GDM1 (cell line): Measurements from ENCODE around the gene RGPD4.
A peak's percentile ranks its signal among the peaks of the same experiment; 100 is the strongest.
"Not testable (repeated sequence)": the region's sequence is repeated elsewhere in the genome, so short reads cannot be mapped to it uniquely, and the experiment has no call there.

Experiments
- DNase-seq: peaks from one replicate; lab custom pipeline; 2025; lab: John Stamatoyannopoulos, UW

Gene RGPD4

DNA sequence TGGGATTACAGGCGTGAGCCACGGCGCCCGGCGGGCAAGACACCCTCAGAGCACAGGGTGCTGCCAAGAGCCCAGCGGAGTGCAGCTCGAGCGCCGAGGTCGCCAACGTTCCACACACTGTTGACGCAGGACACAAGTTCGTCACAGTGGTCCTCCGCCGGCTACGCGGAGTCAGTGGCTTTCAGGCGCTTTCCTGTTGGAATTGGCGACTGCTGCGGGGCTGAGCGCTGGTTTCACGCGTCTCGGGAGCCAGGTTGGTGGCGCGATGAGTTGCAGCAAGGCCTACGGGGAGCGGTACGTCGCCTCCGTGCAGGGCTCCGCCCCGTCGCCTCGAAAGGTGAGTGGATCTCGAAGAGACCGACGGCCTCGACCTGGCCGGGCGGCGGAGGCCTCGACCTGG lies at the start of gene RGPD4:
Gene RGPD4 (plus strand): TSS at position 144 of the 400 bp plus-strand sequence. CDS start 122 bp downstream, at position 266.
- DNase-seq, result not testable (repeated sequence)

DNA sequence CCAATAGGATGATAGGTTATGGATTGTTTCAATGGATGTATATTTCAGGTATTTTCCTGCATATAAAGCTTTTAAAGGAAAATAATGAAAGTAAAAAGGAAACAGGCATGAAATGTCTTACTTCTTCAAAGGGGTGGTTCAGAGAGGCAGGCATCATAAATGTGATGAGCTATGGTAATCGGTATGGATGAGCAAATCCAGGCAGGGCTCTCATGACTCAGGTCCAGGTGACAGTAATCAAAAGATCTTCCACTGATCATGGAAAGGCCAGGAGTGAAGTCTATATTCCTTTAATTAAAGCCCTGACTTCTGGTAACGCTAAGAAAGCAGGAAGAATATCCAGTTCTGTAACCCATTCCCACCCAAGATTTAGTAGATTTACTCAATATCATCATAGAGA lies 48.7 kb upstream of the RGPD4 start:
- DNase-seq, result no peak

DNA sequence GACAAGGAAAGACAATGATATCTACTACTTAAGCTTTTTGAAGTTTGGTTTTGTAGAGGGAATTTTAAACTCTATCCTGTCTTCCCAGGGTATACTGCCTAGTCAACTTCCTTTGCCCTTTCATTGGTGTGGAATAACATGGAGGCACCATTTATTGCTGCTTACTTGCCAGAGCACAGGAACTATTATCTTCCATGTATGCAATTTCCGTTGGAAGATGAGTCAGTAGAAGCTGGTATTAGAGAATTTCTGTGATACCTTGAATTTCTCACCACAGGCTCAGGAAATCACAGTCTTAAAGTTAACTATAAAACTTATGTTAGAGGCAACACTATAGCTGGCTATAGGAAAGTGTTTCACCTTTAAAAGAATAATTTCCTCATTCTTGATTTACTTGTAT lies 40.9 kb upstream of the RGPD4 start:
- no peak for DNase-seq

DNA sequence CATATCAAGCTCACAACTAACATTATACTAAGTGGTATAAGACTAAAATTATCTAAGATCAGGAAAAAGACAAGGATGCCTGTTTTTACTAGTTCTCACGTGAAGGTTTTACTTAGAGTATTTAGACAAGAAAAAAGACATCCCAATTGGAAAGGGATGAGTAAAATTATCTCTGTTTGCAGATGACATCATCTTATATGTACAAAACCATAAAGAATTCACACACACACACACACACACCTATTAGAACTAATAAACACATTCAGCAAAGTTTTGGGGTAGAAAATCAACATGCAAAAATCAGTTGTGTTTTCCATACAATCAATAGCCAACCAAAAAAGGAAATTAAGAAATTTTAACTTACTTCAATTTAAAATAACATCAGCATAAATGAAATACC lies 35.9 kb upstream of the RGPD4 start:
- no peak for DNase-seq

DNA sequence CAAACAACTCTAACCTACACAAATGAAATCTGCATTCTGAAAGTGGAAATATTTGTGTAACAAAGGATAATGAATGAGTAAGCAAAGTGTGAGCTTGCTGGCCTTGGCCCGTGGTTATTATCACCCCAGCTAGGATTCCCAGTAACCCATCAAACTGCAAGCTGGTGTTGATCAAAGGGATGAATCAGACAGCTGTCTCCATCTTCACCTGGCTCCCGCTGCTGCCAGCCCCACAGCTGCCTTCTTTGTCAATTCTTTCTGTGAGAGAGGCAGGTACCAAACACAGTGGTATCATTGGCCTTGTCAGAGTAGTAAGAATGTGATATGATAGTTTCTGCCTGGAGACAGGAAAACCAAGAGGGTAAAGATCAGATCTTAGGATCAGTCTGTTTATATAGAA lies 25.2 kb upstream of the RGPD4 start:
- DNase-seq, result no peak

DNA sequence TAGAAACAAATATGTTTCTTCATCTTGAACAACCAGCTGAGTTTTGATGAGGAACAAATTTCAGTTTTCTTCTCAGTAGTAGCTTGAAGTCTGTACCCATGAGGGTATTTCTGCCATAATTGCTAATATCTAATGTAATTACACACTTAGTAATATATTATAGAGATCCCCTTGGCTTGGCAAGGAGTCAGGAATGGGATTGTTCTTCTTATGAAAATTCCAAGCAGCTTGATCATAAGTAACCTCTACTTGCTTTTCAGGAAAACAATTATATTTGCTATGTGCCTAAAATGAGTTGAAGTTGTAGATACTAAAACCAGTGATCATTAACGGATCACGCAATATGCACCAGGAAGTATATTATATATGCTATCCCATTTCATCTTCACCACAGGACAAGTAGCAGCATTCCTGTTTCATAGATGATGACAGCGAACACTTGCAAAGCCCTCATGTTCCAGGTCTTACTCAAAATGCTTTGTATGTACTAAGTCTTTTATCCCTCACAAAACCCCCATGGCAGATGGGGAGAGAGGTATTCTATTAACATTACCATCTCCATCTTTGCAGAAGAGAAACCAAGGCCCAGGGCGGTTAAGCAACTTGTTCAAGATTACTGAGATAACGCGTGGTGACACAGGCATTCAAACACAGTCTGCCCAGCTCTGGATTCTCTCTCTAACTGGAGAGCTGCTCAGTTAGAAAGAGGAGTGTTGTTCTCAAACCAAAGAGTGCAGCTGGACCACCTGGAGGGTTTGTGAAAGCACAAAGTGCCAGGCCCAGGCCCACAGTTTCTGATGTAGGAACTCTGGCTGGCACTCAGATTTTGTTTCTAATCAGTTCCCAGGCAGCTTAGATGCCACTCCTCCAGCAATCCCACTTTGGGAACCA lies 21.8 kb upstream of the RGPD4 start:
- no peak for DNase-seq

DNA sequence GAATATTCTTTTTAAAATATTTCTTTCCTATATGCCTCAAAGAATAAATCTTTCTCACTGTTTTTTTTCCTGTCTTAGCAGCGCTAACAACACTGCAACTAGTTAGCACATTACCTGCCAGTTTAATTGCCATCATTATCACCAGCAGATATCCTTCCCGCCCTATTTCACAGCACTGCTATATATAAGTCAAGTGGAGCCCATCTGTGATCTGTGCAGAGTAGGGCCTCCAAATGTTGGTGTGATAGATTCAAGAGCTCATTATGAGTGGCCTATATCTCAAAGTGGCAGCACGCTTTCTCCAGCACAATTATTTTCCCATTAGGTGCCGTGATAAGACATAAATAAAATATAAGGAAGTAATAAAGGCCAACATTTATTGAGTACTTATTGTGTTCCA lies 19.8 kb upstream of the RGPD4 start:
- DNase-seq, result no peak

DNA sequence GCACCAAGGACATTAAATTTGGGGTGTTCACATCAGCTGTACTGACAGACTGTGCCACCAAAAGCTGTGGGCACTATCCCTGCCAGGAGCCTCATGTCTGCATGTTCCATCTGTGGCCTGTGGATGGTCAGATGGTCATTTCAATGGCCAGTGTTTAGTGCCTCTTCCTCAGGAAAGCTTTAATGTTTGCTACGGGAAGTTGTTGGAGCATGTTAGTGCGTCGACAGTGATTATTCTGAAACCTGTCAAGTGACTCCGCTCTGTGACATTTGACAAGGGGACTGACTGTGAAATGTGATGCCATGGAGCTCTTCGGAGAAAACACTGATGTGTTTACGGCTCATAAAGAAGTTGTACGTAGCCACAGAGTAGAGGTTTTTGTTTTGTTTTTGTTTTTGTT lies 18.7 kb upstream of the RGPD4 start:
- DNase-seq, result no peak

DNA sequence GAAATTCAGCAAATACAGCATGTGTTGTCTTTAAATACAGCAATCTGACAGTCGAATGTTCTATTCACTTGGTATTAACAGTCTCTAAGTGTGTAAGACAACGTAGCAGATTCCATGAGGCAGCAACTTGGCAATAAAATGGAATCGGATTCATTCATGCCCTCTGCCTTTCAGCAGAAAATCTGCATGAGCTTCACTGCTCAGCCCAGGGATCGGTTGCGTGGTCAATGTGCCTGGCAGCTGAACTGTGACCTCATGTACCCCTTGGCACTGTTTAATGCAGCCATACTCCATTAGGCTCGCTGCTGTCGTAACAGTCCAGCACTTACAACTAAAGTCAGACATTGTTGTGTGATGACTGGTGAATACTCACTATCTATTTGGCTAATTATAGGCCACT lies 17.7 kb upstream of the RGPD4 start:
- no peak for DNase-seq

DNA sequence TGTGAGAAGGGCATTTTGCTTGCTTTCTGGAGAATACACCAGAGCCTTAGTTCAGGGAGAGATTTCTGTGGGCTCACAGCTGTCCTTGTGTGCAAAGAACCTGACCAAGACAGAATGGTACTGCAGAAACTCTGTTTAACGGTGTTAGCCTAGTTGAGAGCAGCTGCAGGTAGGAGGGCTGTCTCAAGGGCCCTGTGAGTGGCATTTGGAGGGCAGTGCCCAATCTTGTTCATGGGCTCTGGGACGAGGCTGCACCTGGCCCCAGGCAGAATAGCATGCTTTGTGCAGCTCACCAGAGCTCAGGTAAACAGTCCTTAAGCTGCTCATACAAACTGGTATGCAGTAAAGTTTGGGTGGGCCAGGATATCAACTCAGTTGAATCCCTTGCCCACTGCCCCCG lies 16.9 kb upstream of the RGPD4 start:
- no peak for DNase-seq

DNA sequence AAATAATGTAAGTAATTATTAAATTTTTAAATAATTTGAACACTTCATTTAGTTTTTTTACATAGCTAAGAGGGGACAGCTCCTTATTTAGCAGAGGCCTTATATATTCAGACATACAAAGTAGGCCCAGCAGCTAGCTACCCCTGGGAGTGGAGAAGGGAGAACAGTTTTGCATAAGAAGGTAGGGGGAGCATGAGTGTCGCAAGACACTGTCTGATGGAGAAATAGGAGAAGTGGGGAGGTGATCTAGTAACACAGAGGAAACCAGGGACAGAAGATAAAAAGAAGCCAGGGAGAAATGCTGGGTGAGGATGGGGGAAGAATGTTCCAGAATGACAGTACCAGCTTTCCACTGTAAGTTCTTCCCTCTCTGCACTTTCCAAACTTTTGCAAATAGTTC lies 16.0 kb upstream of the RGPD4 start:
- DNase-seq, result no peak

DNA sequence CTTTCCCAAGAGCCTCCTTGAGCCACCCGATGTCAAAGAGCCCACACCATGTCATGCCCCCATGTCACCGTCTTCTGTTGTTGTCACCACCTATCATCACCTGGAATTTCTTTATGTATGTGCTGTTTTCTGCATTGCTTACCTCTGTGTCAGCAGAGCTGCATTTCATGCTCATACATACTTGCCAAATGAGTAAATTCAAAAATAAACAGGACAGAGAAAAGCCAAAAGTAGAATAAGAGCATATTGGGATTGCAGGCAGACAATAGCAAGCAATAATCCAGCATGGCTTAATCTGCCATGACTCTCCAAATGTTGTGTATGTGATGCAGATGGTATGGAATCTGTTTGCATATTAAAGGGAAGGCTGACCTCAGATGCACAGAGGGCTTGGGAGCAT lies 15.3 kb upstream of the RGPD4 start:
- DNase-seq, result no peak

DNA sequence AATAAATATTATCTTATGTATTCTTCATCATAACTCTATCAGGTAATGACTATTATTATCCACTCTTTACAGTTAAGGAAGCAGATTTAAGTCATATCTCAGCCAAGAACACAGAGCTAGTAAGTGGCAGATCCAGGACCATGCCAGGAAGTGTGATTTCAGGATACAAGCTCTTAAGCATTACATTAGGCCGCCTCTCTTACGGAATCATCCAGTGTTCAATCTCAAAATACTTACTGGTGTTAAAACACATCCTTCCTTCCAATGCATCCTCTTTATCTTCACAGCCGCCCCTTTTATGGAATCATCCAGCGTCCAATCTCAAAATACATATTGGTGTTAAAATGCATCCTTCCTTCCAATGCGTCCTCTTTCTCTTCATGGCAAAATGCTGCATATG lies 14.7 kb upstream of the RGPD4 start:
- DNase-seq, result no peak

DNA sequence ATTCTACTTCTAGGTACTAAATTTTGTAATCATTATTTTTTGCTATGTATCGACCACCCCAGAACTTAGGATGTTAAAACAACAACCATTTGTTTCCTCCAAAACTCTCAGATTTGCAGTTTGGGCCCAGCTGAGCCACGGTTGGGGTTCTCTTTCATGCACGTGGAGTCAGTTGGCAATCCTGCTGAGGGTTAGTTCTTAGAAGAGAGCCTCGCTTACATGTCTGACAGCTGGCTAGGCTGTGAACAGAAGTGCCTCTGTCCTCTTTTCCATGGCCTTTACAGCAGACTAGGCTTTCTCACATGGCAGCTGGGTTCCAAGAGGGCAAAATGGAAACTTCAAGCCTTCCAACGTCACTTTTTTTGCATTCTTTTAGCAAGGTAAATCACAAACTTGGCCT lies 9.3 kb upstream of the RGPD4 start:
- DNase-seq, result no peak

DNA sequence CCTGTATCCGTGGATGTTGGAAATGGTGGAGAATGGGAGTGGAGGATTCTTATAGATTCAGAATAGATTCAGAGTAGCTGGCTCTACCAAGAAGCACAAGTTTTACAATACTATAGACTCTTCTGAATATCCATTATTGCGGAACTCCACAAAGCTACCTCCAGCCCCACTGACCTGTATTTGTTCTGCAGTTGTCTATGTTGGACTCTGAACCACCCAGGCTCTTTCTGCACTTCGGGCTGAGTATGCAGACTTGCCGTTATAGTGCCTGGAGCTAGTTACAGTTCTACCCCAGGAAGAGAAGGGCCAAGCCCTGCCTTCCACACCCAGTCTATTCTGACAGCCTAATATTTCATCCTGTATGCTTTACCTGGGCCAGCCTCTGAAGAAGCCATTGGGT lies 4.4 kb upstream of the RGPD4 start:
- DNase-seq, result no peak

DNA sequence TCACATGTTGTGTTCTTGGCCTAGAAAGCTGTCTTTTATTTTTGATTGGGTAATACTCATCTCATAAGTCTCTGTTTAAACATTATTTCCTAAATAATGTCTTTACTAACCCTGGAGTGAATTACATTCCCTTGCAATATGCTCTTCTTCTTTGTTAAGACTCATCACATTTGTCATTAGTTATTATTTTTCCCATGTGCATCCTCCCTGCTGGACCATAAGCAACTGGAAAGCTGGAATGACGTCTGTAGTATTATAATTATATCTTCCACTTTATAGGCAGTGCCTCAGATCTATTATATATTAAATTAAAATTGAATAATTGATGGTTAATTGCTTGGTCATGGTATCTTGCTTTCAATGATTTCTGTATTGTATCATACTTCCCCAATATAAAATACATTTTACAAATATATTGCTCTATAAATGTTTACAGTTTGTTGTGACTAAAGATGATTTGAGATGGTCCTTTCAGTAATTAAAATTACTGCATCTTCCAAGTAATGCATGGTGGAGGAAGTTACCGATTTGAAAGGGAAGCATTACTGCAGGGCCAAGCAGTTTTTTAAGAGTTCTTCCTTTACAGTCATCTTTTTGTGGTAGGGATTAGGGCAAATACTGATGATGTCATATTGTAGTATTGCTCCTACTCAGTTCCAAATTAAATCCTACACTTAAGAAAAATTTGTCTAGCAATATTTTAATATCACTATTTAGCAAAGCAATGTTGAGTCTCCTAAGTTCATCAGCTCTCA lies 2.1 kb upstream of the RGPD4 start:
- DNase-seq, result no peak

DNA sequence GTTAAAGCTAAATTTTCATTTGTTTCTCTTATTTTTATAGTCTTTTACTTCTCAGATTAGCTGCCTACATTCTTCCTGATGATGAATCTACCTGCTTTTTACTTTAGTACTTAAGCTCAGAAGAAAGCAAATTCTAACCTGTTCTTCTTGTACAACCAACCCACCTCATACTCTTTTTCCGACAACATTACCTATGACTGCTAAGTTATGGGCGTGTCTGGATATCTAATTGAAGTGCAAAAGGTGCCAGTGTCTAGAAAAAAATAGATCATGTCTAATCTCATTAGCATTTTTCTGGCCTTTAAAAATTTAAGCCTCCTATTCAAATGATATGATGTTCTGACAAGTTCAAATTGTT lies 1.5 kb upstream of the RGPD4 start:
- no peak for DNase-seq

DNA sequence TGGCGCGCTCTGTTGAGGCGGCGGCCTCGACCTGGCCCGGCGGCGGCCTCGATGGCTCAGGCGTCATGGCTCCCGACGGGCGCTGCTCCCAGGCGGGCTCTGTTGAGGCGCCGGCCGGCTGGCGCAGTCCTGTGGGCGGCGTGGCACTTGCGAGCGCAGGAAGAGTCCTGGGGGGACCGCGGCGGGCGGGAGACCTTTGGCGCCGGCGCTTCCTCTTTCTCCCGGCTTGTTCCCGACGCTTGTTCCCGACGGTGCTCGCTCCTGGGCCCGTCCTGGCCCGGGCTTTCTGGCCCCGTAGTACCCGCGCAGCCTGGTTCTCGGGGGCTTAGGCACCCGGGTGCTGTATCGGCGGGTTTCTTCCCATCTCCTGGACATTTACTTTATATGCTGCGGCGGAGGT lies 2.8 kb downstream of the RGPD4 start:
- DNase-seq, result not testable (repeated sequence)

DNA sequence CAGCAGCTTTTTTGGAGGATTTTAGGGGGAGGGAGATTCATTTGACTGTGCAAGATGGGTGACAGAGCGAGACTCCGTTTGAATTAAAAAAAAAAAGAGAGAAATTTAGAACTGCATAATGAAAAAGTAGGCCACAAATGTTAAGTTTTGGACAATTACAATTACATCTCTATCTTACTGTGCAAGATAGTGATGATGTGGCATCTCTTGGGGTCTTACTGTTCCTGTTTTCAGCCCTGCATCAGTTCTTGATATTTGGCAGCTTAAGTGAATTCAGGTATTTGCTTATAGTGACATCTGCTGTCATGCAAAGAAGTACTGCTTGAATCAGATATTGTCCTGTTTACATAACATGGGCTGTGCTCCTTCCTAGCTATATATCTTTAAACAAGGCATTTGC lies 6.5 kb downstream of the RGPD4 start:
- DNase-seq, result not testable (repeated sequence)

DNA sequence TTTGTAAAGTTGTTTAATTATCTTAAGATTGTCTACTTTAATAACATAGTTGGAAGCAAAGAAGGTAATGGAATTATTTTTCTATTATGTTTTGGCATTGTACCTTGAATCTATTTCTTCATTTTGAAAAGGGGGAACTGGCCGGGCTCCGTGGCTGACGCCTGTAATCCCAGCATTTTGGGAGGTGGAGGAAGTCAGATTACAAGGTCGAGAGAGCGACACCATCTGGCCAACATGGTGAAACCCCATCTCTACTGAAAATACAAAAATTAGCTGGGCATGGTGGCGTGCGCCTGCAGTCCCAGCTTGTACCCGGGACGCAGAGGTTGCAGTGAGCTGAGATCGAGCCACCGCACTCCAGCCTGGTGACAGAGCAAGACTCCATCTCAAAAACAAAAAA lies 6.9 kb downstream of the RGPD4 start:
- DNase-seq, result peak; percentile 7

DNA sequence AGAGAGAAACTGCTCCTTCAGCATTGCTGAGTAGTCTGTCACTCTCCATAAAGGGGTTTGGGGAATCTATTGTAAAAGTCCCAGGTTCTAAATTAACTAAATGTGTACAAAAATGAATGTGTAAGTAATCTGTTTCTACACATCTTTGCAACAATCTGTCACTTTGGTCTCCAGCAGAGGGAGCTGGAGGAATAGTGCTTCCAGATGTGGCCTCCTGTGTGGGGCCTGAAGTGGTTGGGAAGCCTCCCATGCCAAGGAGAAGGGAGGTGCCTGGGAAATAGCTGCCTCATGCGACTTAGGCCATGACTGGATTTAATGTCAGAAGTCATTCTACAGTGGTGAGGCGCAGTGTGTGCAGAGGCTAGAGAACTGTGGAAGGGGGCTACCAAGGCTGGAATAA lies 89.4 kb downstream of the RGPD4 start:
- not testable (repeated sequence) for DNase-seq

DNA sequence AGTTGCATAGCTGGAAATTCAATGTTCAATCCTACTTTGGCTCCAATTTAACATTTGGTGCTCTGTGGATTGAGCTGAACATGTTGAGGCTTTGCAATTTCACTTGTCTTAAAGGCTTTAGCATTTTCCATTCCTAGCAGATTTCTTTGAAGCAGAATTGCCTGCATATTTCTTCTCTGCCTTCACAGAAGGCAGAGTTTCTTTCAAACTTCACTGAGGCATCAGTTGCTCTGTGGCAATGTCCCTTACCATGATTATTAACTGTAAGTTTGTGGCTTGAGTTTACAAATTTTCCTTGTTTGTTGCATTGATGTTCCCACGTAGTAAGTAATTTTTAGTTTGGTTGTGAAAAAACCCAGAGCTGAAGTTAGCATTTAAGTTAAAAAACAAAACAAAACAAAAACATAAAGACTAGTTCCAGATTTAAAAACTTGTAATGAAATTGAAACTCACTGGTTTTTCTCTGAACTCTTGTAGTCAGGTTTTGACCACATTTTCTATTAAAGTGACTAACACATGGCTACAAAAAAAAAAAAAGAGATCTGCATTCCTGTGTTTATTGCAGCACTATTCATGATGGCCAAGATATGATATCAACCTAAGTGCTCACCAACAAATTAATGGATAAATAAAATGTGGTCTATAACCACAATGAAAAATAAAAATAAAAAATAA lies 90.1 kb downstream of the RGPD4 start:
- DNase-seq, result not testable (repeated sequence)

DNA sequence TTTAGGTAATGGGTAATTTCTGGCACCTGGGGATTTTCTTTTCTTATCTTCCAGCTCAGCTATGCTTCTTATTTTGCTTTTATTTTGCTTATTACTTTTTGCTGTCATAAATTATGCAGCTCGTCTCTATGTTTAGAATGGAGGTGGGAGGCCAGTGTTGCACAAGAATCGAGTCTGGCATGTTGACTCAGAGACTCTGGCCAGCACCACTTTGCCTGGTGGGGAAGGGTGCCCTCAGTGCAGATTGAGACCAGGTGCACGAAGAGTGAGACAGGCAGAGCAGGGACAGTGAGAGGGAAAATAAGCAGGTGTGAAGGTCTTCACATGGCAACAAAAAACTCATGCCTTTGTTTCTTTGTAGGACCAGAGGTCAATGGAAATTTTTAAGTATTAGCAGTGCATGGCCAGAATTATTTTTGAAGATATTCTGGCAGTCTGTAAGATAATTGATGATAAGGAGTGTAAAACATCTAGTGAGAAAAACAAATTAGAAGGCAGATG lies 100.4 kb downstream of the RGPD4 start:
- DNase-seq, result no peak
